HG03097 (cell line): Measurements from ENCODE around the gene FBXO21.
"Not testable (repeated sequence)": the region's sequence is repeated elsewhere in the genome, so short reads cannot be mapped to it uniquely, and the experiment has no call there.

Source experiments
- ATAC-seq: cut with Tn5 transposase; IDR thresholded peaks from one replicate; pipeline ENCODE4 v1.9.1; 2021; ENCODE audit not compliant: unreplicated experiment, low FRiP score

The FBXO21 gene

DNA sequence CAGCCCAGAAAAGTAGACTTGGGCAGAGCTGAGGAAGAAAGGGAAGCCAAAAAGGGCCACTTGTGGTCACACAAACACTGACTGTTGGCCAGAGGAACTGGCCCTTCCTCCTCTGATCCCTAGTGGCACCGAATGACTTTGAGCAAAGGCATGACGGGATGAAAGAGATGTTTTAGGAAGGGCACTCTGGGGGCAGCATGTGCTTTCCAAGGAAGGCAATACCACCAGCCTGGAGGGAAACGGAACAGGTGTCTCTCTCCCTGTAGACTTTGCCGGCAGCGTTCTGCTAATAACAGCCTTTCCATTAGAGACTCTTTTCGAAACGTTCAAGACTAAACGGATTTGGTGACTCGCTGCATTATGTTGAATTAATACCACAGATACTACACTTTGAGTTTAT is 12.3 kb upstream of the FBXO21 start:
- no peak for ATAC-seq

DNA sequence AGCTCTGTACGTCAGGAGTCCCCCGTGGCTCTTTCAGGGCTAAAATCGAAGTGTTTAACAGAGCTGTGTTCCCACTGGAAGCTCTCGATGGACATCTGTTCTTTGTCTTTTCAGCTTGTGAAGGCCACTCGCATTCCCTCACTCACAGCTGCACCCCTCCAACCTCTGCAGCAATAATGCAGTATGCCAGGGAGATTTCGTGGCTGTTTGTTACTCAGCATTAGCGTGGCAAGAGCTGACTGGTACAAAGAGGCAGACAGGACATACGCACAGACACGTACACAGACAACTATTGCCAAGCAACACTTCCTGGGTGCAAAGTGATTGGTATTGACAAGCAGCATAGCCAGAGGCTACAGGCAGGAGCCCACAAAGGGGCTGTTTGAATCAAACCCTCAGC is 11.8 kb upstream of the FBXO21 start:
- ATAC-seq, result no peak

DNA sequence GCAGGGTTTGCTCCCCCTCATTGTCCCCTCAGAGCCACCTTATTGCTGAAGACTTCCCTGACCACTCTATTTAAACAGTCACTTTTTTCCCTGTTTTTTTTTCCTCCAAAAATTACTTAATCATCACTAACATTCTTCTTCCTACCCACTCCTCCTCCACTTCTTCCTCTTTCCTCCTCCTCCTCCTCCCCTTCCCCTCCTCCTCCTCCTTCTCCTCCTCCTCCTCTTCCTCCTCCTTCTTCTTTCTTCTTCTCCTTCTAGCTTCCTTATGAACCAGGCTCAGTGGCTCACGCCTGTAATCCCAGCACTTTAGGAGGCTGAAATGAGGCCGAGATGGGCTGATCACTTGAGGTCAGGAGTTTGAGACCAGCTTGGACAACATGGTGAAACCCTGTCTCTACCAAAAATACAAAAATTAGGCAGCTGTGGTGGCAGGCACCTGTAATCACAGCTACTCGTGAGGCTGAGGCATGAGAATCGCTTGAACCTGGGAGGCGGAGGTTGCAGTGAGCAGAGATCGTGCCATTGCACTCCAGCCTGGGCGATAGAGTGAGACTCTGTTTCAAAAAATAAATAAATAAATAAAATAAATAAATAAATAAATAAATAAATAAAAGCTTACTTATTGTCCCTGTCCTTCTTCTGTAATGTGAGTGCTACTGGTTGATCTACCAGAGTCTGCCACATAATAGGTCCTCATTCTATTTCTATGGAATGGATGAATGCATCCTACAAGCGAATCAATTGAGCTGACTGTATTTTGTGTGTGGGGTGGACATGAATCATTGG is 9.9 kb upstream of the FBXO21 start:
- ATAC-seq, result not testable (repeated sequence)

DNA sequence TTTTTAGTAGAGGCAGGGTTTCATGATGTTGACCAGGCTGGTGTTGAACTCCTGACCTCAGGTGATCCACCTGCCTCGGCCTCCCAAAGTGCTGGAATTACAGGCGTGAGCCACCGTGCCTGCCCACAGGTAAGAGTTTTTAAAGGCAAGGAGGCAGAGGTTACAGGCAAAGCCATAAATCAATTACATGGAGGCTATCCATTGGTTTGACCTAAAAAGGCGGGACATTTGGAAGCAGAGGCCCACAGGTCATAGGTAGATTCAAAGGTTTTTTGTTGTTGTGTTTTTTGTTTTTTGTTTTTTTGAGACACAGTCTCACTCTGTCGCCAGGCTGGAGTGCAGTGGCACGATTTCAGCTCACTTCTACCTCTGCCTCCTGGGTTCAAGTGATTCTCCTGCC is 6.1 kb upstream of the FBXO21 start:
- not testable (repeated sequence) for ATAC-seq

DNA sequence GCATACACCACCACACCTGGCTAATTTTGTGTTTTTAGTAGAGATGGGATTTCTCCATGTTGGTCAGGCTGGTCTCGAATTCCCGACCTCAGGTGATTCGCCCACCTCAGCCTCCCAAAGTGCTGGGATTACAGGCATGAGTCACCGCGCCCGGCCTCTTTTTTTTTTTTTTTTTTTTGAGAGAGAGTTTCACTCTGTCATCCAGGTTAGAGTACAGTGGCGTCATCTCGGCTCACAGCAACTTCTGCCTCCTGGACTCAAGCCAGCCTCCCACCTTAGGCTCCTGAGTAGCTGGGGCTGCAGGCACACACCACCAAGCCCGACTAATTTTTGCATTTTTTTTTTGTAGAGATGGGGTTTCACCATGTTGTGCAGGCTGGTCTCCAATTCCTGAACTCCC is 4.8 kb upstream of the FBXO21 start:
- not testable (repeated sequence) for ATAC-seq

DNA sequence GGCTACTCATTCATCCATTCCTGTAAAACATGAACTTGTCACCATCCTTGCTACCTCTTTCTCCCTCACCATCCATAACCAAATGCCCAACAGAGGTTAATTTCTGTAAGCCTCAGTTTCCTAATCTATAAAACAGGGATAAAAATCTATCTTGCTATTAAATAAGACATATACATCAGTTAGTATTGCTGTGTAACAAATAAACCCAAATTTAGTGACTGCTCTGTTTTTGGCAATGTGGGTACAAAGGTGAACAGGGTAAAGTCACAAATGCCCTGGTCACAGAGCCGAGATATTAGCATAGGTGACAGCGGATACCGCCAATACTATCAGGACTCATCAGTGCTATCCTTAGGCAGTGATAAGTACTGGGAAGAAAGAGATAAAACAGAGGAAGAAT is 3.6 kb upstream of the FBXO21 start:
- ATAC-seq, result no peak

DNA sequence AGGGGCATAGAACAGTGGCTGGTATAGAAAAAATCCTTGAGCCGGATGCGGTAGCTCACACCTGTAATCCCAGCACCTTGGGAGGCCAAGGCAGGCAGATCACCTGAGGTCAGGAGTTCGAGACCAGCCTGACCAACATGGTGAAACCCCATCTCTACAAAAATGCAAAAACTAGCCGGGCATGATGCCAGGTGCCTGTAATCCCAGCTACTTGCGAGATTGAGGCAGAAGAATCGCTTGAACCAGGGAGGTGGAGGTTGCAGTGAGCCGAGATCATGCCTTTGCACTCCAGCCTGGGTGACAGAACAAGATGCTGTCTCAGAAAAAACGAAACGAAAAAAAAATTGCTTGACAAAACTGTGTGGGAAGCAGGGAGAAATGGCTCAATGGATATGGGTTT is 2.3 kb upstream of the FBXO21 start:
- not testable (repeated sequence) for ATAC-seq

DNA sequence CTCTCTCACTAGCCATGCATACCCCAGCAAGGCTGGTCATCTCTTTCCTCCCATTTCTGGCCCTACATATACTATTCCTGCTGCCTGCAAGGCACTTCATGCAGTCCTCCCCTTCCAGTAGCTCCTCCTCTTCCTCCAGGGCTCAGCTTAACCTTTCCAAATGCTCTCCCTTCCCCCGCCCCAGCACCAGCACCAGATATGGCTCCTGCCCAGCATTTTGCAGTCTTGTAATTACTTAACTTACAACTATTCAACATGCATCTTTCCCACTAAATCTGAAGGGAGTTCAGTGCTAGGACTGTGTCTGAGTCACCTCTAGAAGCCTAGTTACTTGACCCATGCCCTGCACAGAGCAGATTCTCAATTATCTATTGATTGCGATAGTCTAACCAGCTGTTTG is 1.8 kb upstream of the FBXO21 start:
- ATAC-seq, result no peak

DNA sequence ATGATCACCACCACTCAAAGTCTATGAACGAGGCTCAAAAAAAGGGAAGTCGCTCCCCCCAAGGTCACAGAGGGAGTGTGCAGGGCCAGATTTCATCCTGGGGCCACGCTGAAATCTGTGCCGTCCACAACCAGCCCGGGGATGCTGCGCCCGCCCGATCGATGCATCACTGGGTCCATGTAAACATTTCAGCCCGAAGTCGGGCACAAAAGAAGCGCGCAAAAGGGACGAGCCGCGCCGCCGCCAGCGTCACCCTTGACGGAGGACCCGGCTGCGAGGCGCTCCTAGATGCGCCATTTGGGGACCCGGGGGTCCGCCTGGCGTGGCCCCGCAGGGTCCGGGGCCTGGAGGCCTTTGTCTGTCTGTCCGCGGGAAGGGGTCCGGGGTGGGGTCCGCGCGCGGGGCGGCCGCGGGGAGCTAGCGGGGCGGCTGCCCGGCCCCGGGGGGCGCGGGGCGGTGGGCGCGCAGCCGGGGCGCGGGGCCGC is 503 bp downstream of the FBXO21 start:
- ATAC-seq, result peak; percentile 27

DNA sequence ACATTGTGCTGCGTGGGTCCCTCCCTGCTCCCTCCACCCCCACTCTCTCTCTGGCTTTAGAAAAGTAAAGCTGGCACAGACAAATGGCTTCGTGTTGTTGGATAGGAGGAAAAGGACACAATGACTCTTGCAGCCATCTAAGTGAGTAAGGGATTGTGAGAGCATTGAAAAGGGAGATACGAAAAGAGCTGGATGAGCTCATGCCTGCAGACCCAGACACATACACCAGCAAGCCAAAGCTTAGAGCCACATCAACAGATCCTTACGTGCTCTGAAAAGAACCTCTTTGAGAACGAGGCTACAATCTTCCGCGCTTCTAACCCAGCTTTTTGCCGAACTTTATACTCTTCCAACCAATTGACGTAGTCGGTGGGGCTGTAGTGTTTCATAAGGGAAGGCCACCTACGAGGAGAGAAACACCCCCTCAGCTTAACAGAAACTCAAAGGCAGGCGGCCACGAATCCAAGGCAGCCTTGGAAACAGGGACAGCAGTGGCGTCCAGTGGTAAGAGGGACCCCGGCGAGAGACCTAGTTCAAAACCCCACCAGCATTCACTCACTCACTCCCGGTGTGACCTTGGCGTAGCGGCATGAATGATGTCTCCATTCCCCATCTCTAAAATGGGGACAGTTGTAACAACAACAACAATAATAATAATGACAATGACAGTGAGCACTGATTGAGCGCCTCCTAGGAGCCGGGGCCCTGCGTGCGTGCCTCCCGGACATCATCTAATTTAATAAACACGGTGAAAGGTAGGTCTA is 1.1 kb downstream of the FBXO21 start:
- ATAC-seq, result no peak

DNA sequence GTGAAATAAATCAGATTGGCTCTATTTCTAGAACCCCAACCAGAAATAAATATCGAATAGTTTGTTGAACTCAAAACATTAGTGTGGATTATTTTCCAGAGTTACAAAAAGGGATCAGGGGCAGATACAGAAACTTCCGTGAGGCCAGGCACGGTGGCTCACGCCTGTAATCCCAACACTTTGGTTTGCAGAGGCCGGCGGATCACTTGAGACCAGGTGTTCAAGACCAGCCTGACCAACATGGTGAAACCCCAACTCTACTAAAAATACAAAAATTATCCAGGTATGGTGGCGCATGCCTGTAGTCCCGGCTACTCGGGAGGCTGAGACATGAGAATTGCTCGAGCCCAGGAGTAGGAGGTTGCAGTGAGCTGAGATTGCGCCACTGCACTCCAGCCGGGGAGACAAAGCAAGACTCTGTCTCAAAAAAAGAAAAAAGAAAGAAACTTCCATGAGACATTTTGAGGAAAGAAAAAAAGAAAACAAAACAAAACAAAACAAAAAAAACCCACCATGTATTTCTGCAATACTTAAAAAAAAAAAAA is 2.1 kb downstream of the FBXO21 start:
- ATAC-seq, result no peak

DNA sequence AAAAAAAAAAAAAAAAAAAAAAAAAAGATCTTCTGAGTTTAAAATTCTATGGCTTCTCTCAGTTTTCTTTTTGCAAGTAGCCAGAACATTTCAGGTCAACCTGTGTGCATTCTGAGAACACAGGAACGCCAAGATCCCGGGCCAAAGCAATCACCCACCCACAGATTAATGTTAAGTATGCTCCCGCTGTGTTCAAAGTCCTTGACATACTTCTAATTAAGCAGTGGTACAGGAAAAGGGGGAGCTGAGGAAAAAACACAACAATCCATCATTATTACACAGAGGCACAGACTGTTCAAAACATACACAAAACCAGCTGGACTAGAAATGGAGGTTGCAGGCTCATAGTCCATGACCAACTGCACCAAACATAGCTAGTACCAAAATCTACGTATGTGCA is 2.8 kb downstream of the FBXO21 start:
- ATAC-seq, result no peak

DNA sequence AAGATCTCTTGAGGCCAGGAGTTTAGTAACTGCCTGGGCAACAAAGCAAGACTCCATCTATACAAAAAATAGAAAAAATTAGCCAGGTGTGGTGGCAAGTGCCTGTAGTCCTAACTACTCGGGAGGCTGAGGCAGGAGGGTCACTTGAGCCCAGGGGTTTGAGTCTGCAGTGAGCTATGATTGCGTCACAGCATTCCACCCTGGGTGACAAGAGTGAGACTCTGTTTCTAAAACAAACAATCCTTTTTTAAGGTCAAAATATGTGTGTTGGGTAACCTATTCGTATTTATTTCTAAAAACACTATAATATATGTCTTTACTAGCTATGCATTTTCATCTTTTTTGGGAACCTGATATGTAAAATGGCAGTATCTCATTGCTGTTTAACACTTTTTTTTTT is 7.4 kb downstream of the FBXO21 start:
- no peak for ATAC-seq

DNA sequence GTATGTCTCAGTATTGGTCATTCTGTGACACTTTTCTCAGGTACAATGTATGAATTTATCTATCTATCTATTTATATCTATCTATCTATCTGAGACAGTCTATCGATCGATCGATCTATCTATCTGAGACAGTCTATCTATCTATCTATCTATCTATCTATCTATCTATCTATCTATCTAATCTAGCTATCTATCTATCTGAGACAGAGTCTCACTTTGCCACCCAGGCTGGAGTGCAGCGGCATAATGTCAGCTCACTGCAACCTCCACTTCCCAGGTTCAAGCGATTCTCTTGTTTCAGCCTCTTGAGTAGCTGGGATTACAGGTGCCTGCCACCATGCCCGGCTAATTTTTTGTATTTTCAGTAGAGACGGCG is 8.8 kb downstream of the FBXO21 start:
- not testable (repeated sequence) for ATAC-seq

DNA sequence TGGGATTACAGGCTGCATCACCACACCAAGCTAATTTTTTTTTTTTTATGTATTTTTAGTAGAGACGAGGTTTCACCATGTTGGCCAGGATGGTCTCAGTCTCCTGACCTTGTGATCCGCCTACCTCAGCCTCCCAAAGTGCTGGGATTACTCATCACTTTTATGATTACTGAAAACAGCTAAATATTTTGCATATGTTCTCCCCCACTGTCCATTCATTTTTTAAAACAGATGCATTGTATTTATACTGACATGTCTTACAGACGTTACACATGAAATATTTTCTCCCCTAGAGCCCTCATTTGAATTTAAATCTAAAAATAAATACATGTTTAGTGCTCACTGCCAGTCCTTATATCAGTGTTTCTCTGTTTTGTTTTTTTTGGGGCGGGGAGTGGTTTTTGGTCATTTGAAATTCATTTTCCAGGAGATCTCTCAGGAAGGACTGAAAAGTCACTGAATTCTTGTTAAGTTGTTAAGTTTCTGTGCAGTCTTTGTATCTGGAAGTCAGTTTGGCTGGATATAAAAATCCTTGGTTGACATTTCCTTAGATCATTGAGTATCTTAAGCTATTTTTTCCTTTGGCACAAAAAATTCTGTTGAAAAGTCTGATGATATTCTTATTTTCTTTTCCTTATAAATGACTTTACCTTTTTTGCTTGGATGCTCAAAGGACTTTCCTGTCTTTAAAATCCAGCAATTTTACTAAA is 9.4 kb downstream of the FBXO21 start:
- no peak for ATAC-seq

DNA sequence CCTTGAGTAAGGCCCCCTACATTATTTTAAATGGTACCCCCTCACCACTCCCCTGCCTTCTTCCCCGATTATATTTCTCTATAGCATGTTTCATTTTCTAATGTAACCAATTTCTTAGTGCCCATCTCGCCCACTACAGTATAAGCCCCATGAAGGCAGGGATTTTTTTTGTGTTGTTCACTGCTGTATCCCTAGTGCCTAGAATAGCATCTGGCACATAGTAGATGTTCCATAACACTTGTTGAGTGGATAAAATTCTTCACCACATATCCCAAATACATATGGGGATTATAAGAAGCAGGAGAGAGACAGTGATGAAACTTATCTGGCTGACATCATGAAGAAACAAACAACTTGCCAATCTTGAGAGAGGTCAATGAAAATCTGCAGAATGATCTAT is 11.5 kb downstream of the FBXO21 start:
- ATAC-seq, result no peak

DNA sequence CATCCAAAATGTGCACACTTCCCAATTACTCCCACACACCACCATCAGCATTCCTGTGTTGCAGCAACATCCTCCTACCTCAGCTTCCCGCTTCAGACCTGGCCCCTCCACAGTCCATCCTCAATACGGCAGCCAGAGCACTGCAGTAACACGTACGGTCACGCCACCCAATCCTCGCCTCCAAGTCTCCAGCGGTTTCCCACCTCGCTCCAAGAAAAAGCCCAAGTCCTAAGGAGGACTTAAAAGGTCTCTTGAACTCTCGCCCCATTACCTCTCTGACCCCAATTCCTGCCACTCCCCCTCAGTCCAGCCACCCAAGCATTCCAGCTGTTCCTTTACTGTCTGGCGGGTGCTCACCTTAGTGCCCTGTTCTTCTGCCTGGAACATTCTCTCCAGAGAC is 12.0 kb downstream of the FBXO21 start:
- ATAC-seq, result no peak

DNA sequence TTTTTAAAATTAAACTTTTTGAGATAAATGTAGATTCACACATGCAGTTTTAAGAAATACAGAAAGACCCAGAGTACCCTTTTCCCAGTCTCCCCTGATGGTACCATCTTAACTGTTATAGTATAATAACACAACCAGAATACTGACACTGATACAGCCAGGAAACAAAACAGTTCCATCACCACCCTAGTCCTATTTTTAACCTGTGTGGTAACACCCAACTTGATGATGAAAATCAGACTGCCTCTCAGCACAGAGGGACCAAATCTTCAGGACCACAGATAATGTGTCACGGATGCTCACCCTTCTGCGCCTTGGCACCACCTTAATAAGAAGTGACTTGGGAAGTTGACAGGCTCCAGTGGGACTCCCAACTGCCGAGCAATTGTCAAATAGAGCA is 18.1 kb downstream of the FBXO21 start:
- no peak for ATAC-seq

DNA sequence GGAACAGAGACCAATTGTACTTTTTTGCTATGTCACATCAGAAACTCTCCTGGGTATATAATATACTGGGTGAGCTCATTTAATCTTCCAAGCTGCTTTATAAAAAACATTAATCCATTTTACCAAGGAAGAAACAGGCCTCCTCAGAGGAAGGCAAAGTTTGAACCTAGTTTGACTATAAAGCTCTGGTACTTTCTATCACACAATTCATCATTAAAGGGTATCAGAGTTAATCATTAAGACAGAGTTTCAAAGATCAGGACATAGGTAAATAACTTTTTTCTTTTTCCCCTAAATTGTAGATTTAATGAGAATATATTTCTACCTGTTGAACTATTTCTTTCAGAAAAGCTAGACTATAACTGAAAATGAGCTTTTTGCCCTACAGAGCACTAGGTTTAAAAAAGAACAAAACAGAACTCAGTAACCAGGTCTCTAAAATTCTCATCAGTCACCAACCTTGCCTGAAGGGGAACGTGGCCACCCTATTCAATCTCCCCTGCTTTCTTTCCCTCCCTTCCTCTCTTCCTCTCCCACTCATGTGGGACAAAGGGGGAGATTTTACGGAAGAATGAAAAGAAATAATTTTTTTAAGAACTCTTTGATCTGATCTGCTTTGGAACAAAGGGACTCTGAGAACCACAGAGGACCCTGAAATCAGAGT is 18.6 kb downstream of the FBXO21 start:
- ATAC-seq, result no peak

DNA sequence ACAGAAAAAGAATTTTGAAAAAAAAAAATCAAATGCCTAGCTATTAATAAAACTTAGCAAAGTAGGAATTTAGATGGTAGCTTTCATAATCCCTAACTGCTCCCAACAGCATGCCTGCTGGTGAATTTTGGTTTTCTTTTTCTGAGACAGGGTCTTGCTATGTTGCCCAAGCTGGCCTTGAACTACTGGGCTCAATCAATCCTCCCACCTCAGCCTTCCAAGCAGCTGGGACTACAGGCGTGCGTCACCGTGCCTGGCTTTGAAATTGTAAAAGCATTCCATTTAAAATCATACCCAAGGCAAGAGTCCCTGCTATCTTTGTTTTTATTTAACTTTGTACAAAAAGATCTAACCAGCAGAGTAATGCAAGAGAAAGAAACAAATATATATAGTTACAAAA is 20.7 kb downstream of the FBXO21 start:
- no peak for ATAC-seq

DNA sequence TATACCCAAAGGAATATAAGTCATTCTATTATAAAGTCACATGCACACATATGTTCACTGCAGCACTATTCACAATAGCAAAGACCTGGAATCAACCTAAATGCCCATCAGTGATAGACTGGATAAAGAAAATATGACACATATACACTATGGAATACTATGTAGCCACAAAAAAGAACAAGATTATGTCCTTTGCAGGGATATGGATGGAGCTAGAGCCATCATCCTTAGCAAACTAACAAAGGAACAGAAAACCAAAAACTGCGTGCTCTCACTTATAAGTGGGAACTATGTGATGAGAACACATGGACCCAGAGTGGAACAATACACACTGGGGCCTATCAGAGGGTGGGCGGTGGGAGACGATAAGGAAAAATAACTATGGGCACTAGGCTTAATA is 21.3 kb downstream of the FBXO21 start:
- ATAC-seq, result no peak
